ENCODE data around the gene CCL8.
A peak's percentile ranks its signal among the peaks of the same experiment; 100 is the strongest.

Gene CCL8

DNA sequence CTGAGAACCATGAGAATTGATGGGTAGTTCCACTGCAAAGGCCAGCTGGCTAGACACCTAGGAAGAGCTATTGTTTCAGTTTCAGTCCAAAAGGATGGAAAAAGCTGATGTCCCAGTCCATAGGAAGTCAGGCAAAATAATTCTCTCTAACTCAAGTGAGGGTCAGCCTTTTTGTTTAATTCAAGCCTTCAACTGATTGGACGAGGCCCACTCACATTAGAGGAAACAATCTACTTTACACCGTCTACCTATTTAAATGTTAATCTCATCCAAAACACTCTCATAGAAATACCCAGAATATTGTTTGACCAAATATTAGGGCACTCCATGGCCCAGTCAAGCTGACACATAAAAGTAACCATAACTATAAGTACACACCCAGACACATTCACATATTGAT, 22.7 kb downstream of the CCL8 start:
- DNase-seq (ENCODE audit: low spot score), result no peak
- no peak overlapping the region for H3K27ac Mint-ChIP-seq
- no peak overlapping the region for H3K4me3 Mint-ChIP-seq
- no peaks in the 10 kb centered on the region for H3K9me3 Mint-ChIP-seq
- no peaks in the 10 kb centered on the region for H3K4me1 Mint-ChIP-seq (ENCODE audit: low read depth)
- H3K36me3 Mint-ChIP-seq (ENCODE audit: low read depth), result no peaks in the 10 kb centered on the region
- H3K27me3 Mint-ChIP-seq (ENCODE audit: low read depth), result peaks cover 44% of the 10 kb centered on the region

DNA sequence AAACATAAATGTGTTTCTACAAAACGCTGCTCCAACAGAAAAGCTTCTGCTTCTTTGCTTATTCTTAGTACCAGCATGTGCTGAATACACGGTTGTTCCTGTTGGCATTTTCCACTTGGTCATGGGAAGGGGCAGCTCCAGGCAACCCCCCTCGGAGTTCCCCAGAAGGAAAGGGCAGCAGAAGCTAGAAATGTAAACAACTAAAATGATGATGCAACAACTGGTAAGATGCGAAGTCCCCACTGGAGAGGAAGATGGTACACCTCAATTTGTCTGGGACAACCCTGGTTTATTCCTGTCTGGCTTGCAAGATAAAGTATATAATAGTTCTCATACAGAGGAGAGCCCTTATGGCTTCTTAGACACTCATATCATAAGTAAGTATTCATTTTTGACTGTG, 27.8 kb downstream of the CCL8 start:
- Mint-ChIP-seq H3K36me3 (ENCODE audit: low read depth) (no peaks in the 10 kb centered on the region), H3K4me1 (ENCODE audit: low read depth) (no peaks in the 10 kb centered on the region), H3K27me3 (ENCODE audit: low read depth) (peaks cover 34% of the 10 kb centered on the region), H3K27ac (no peak overlapping the region), H3K9me3 (no peaks in the 10 kb centered on the region), H3K4me3 (no peak overlapping the region)
- no peak for DNase-seq (ENCODE audit: low spot score)

DNA sequence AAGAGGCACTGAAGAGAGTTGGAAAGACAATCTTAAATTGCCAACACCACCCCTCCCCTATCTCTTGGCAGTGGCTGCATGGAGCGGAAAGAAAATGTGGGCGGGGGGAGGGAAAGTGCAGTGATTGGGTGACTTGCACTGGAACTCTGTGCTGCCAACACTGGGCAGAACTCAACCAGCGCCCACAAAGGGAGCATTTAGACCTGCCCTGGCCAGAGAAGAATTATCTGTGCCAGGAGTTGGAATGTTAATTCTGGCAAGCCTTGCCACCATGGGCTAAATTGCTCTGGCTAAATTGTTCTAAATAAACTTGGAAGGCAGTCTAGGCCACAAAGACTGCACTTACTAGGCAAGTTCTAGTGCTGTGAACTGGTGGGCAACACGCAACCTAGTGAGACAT, 30.5 kb downstream of the CCL8 start:
- H3K27me3 Mint-ChIP-seq (ENCODE audit: low read depth), result peaks cover 45% of the 10 kb centered on the region
- no peaks in the 10 kb centered on the region for H3K4me1 Mint-ChIP-seq (ENCODE audit: low read depth)
- no peak for DNase-seq (ENCODE audit: low spot score)
- no peaks in the 10 kb centered on the region for H3K9me3 Mint-ChIP-seq
- H3K4me3 Mint-ChIP-seq, result no peak overlapping the region
- H3K36me3 Mint-ChIP-seq (ENCODE audit: low read depth), result no peaks in the 10 kb centered on the region
- H3K27ac Mint-ChIP-seq, result no peak overlapping the region

DNA sequence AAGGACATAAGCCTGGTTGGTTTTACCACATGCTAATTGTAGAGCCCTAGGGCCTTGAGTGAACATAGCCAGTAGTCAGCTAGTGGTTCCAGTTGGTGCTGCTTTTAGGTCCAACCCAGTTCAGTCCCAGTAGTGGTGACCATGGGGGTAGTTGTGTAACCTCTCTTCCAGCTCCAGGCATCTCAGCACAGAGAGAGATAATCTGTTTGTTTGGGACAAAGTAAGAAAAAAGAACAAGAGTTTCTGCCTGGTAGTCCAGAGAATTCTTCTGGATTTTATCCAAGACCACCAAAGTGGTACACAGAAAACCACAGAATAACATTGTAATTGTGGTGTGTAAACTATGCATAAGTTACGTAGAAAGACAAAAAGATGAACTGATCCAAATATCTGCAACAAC, 31.9 kb downstream of the CCL8 start:
- H3K27ac Mint-ChIP-seq, result no peak overlapping the region
- no peak overlapping the region for H3K4me3 Mint-ChIP-seq
- H3K4me1 Mint-ChIP-seq (ENCODE audit: low read depth), result no peaks in the 10 kb centered on the region
- no peaks in the 10 kb centered on the region for H3K36me3 Mint-ChIP-seq (ENCODE audit: low read depth)
- no peak for DNase-seq (ENCODE audit: low spot score)
- no peaks in the 10 kb centered on the region for H3K9me3 Mint-ChIP-seq
- peaks cover 46% of the 10 kb centered on the region for H3K27me3 Mint-ChIP-seq (ENCODE audit: low read depth)

DNA sequence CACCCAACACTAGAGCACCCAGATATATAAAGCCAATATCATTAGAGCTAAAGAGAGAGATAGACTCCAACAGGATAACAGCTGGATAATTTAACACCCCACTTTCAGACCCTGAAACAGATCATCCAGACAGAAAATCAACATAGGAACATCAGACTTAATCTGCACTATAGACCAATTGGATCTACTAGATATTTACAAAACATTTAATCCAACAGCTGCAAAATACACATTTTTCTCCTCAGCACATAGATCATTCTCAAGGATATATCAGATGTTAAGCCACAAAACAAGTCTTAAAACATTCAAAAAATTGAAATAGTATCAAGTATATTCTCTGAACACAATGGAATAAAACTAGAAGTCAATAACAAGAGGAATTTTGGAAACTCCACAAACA, 33.0 kb downstream of the CCL8 start:
- H3K27ac Mint-ChIP-seq, result no peak overlapping the region
- no peak for DNase-seq (ENCODE audit: low spot score)
- H3K4me3 Mint-ChIP-seq, result no peak overlapping the region
- no peaks in the 10 kb centered on the region for H3K4me1 Mint-ChIP-seq (ENCODE audit: low read depth)
- H3K36me3 Mint-ChIP-seq (ENCODE audit: low read depth), result no peaks in the 10 kb centered on the region
- H3K9me3 Mint-ChIP-seq, result no peaks in the 10 kb centered on the region
- H3K27me3 Mint-ChIP-seq (ENCODE audit: low read depth), result peaks cover 45% of the 10 kb centered on the region

DNA sequence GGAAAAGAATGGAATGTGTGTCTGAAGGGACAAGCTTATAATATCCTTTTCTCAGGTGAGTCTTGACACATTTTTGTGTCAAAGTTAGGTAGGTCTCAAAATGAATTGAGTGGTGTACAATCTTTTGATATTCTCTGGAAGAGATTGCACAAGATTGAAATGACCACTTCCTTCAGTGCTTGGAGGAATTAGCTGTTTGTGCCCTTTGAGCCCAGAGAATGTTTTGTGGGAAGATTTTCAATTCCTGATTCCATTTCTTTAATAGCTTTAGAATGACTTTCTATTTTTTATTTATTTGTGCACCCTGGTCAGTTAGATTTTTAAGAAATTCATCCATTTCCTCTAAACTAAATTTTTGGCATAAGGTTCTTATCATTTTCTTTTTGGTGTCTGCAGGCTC, 35.4 kb downstream of the CCL8 start:
- Mint-ChIP-seq H3K27ac (no peak overlapping the region), H3K9me3 (no peaks in the 10 kb centered on the region), H3K36me3 (ENCODE audit: low read depth) (no peaks in the 10 kb centered on the region), H3K4me1 (ENCODE audit: low read depth) (no peaks in the 10 kb centered on the region), H3K4me3 (no peak overlapping the region), H3K27me3 (ENCODE audit: low read depth) (peaks cover 53% of the 10 kb centered on the region)
- DNase-seq (ENCODE audit: low spot score), result no peak

DNA sequence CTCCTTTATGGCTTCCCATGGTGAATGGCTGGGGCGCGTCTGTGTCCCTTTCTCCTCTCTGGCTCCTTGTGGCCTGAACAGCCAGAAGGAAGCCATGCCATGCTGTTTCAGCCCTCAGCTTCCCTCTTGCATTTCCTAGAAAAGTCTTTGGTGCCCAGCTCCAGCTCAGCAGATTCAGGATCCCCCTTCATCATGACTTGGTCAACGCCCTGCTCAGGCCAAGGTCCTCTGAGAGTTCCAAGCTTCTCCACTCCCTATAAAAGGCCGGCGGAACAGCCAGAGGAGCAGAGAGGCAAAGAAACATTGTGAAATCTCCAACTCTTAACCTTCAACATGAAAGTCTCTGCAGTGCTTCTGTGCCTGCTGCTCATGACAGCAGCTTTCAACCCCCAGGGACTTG, 37.0 kb downstream of the CCL8 start, which contains the start of gene CCL13:
Gene CCL13 (plus strand): TSS at position 287 of the 400 bp plus-strand sequence. CDS start 47 bp downstream, at position 334.
- Mint-ChIP-seq H3K4me3 (no peak within 1 kb of the TSS), H3K9me3 (no peaks in the 10 kb centered on the region), H3K36me3 (ENCODE audit: low read depth) (no peaks in the 10 kb centered on the region), H3K4me1 (ENCODE audit: low read depth) (peaks cover 8% of the 10 kb centered on the region), H3K27ac (no peak within 1 kb of the TSS), H3K27me3 (ENCODE audit: low read depth) (peaks cover 52% of the 10 kb centered on the region)
- no peak for DNase-seq (ENCODE audit: low spot score)

DNA sequence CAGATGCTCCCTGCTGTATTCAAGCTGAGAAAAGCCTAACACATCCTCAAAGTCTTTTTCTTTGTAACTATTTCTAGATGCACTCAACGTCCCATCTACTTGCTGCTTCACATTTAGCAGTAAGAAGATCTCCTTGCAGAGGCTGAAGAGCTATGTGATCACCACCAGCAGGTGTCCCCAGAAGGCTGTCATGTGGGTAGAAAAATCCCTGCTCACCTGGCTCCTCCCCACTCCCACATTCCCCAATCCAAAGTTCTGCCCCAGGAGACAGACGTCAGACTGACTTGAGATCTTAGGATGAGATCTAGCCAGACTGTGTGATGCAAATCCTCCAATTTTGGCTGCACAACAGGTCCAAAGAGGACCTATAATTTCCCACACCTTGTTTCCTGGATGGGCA, 38.2 kb downstream of the CCL8 start:
- Mint-ChIP-seq H3K36me3 (ENCODE audit: low read depth) (no peaks in the 10 kb centered on the region), H3K4me1 (ENCODE audit: low read depth) (peaks cover 13% of the 10 kb centered on the region), H3K27me3 (ENCODE audit: low read depth) (peaks cover 45% of the 10 kb centered on the region), H3K4me3 (no peak overlapping the region), H3K27ac (no peak overlapping the region), H3K9me3 (no peaks in the 10 kb centered on the region)
- no peak for DNase-seq (ENCODE audit: low spot score)

DNA sequence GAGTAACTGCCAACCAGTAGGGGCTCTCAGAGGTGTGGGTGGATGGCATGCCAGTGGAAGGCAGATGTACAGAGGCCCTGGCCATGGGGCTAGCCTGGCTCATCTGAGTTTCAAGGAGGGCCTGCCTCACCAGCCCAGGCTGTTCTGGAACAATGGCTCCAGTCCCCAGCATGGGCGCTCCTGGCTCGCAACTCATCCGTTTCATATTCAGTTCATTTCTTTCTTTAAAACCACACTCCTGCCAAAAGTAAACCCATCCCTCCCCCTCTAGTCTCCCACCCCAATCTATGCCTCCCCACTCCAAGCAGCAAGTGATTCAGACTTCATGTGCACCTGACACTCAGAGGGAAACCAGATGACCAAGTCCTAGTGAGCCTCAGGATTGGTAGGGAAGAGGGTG, 39.4 kb downstream of the CCL8 start:
- no peak overlapping the region for H3K4me3 Mint-ChIP-seq
- peaks cover 35% of the 10 kb centered on the region for H3K27me3 Mint-ChIP-seq (ENCODE audit: low read depth)
- H3K36me3 Mint-ChIP-seq (ENCODE audit: low read depth), result no peaks in the 10 kb centered on the region
- H3K27ac Mint-ChIP-seq, result no peak overlapping the region
- no peaks in the 10 kb centered on the region for H3K9me3 Mint-ChIP-seq
- no peak for DNase-seq (ENCODE audit: low spot score)
- H3K4me1 Mint-ChIP-seq (ENCODE audit: low read depth), result peaks cover 21% of the 10 kb centered on the region

DNA sequence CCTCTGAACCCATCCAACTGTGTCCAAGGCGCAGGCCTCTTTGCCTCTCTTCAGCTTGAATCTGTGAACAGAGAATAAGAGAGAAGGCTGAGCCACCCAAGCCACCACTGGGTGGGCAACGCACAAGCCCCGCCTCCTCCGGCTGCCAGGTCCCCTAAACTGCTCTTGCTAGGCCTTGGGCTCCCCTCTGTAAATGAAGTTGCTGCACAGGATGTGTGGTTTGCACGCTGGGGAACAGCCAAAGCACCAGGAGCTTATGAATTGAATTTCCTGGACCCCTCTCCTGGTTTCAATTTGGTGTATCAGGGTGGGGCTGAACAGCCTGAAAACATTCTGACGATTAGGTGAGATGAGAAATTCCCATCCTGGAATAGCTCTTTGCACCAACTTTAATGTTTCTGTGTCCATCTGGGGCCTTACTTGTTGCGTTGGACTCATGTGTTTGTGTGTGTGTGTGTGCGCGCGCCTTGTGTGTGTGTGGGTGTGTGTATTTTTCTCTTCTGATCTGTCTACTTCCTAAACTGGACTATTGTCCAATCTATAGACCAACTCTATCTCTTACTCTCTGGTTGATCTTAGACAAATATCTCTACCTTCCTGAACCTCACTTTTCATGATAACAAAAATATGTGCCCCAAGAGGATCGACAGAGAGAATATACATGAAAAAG, 41.5 kb downstream of the CCL8 start:
- H3K27me3 Mint-ChIP-seq (ENCODE audit: low read depth), result peaks cover 22% of the 10 kb centered on the region
- no peaks in the 10 kb centered on the region for H3K9me3 Mint-ChIP-seq
- H3K27ac Mint-ChIP-seq, result no peak overlapping the region
- H3K4me1 Mint-ChIP-seq (ENCODE audit: low read depth), result peaks cover 37% of the 10 kb centered on the region
- DNase-seq (ENCODE audit: low spot score), result no peak
- H3K4me3 Mint-ChIP-seq, result no peak overlapping the region
- no peaks in the 10 kb centered on the region for H3K36me3 Mint-ChIP-seq (ENCODE audit: low read depth)

DNA sequence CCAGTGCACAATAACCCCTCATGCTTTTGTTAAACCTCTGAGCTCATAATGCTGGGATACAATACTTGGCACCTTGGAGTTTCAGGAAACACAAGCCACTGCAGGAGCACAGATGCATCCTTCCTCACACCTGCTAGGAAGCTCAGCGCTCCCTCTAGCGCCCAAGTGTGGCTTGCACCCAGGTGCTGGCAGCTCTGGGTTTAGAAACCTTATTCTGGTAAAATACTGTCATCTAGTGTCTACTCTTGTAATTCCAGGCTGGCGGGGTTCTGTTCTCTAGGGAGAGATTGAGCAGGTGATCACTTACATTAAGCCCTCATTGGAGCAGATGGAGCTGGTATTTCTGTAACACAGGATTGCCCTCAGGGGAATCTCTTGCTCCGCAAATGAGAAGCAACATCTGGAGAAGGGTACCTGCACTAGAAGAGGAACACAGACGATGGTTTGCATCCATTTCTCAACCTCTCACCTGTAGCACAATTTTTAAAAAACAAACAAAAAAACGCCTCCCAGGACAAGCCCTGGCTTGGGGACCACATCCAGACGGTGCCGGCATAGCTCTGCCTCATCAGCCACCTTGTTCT, 42.3 kb downstream of the CCL8 start:
- H3K4me3 Mint-ChIP-seq, result no peak overlapping the region
- H3K27me3 Mint-ChIP-seq (ENCODE audit: low read depth), result peaks cover 22% of the 10 kb centered on the region
- H3K4me1 Mint-ChIP-seq (ENCODE audit: low read depth), result peaks cover 43% of the 10 kb centered on the region
- no peaks in the 10 kb centered on the region for H3K36me3 Mint-ChIP-seq (ENCODE audit: low read depth)
- H3K27ac Mint-ChIP-seq, result peak overlapping the region; percentile 29
- H3K9me3 Mint-ChIP-seq, result no peaks in the 10 kb centered on the region
- peak; percentile 73 for DNase-seq (ENCODE audit: low spot score)

DNA sequence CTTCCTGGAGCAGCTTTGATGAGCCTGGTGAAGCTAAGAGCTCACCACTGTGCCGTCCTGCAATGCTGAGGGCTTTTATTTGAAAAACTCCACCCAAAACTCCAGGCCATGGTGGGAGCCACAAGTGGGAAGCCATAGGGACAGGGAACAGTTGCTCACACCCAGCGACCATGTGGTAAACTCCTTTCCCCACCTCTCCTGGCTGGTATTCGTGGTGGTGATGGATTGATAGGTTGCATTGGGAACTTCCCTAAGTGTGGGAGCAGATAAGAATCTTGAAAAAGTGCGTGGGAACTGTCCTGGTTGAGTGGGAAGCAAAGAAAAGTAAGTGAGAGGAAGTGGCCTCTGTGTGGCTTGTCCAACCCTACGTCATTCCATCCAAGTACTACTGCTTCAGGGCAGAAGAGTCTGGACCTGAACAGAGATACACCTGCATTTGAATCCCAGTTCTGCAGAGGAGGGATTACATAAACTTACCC, 44.0 kb downstream of the CCL8 start, which contains the start of gene CCL1:
Gene CCL1 (minus strand): TSS at position 51 of the 479 bp plus-strand sequence. CDS start 72 bp downstream, outside the sequence.
- H3K27me3 Mint-ChIP-seq (ENCODE audit: low read depth), result peaks cover 16% of the 10 kb centered on the region
- peak within 1 kb of the TSS; percentile 21 for H3K4me3 Mint-ChIP-seq
- H3K4me1 Mint-ChIP-seq (ENCODE audit: low read depth), result peaks cover 54% of the 10 kb centered on the region
- peak; percentile 5 for DNase-seq (ENCODE audit: low spot score)
- peak within 1 kb of the TSS; percentile 4 for H3K27ac Mint-ChIP-seq
- no peaks in the 10 kb centered on the region for H3K9me3 Mint-ChIP-seq
- H3K36me3 Mint-ChIP-seq (ENCODE audit: low read depth), result no peaks in the 10 kb centered on the region

DNA sequence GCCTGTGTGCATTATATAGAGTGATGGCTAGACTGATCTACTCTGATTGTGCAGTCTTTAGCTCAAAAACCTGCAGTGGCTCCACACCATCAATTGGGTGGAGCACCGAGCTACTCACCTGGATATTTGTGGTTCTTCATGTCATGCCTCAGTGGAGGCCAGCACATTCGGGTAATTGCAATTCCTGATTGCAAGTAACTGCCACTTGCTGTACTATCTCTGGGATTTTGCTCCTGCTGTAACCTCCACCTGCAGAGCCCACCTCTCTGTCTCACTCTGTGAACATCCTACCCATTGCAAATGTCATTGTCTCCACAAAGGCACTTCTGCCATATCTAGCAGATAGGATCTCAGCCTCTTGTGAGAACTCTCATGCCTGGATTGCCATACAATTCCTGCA, 45.5 kb downstream of the CCL8 start:
- no peak overlapping the region for H3K27ac Mint-ChIP-seq
- peaks cover 6% of the 10 kb centered on the region for H3K27me3 Mint-ChIP-seq (ENCODE audit: low read depth)
- H3K4me1 Mint-ChIP-seq (ENCODE audit: low read depth), result peaks cover 56% of the 10 kb centered on the region

DNA sequence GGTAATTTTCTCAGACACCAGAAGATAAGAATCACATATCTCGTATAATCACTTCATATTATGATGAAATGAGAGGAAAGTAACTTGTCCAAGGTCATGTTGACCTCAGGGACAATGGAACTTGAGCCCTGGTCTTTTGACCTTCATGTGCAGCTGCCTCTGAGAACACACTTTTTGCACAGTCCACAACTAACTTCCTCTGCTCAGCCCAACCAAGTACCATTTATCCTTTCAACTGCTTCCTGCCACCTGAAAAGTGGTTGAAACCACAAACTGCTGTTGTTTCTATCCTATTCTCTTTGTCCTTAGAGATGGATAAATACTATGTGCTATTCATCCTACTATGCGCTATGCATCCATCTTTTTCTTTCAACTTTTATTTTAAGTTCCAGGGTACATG, 46.1 kb downstream of the CCL8 start:
- DNase-seq (ENCODE audit: low spot score), result peak; percentile 6
- no peaks in the 10 kb centered on the region for H3K36me3 Mint-ChIP-seq (ENCODE audit: low read depth)
- peaks cover 58% of the 10 kb centered on the region for H3K4me1 Mint-ChIP-seq (ENCODE audit: low read depth)
- peaks cover 4% of the 10 kb centered on the region for H3K27me3 Mint-ChIP-seq (ENCODE audit: low read depth)
- H3K4me3 Mint-ChIP-seq, result peak overlapping the region; percentile 61
- no peaks in the 10 kb centered on the region for H3K9me3 Mint-ChIP-seq
- H3K27ac Mint-ChIP-seq, result peak overlapping the region; percentile 70

More for the DNA sequence above, 45.5 kb downstream of the CCL8 start:
- H3K4me3 Mint-ChIP-seq, result no peak overlapping the region
- H3K36me3 Mint-ChIP-seq (ENCODE audit: low read depth), result no peaks in the 10 kb centered on the region
- DNase-seq (ENCODE audit: low spot score), result peak; percentile 2
- H3K9me3 Mint-ChIP-seq, result no peaks in the 10 kb centered on the region

Measured in T-helper 2 cell treated with Interferon-gamma antibody and Interleukin-4, amounts not matched to agents 5 μg/mL and 100 μg/mL, for 36 hours (primary cell).